GM23248 (cell line): ENCODE measurements around the gene CCDC141. TPM values are rescaled to one million over a fixed set of nuclear protein-coding genes. Genes with fewer than 3 reads are reported as not detected.

Source experiments
- DNase-seq: peaks from one replicate; pipeline ENCODE4 v3.0.0-alpha.2; 2015
- H2AFZ ChIP-seq: fragments of 200-600 bp; sonication (generic); 2 replicates; pipeline ENCODE4 v1.6.1; 2016; ENCODE audit warnings: antibody characterized with exemption
- H3F3A ChIP-seq: fragments of 200-600 bp; sonication (generic); 2 replicates; pipeline ENCODE4 v1.6.1; 2016; ENCODE audit warnings: mild to moderate bottlenecking, antibody characterized with exemption, mixed run types; ENCODE audit not compliant: insufficient read depth
- H3K27ac ChIP-seq: fragments of 200-600 bp; sonication (generic); 2 replicates; pipeline ENCODE4 v1.5.1; 2016; ENCODE audit warnings: mild to moderate bottlenecking
- H3K27me3 ChIP-seq: fragments of 200-600 bp; sonication (generic); replicated peaks from 2 replicates; pipeline ENCODE4 v1.6.1; 2016; ENCODE audit warnings: mild to moderate bottlenecking; ENCODE audit not compliant: insufficient read depth
- H3K36me3 ChIP-seq: fragments of 200-600 bp; sonication (generic); 2 replicates; pipeline ENCODE4 v1.6.1; 2016; ENCODE audit warnings: low read depth, mild to moderate bottlenecking
- H3K4me1 ChIP-seq: fragments of 200-600 bp; sonication (generic); 2 replicates; pipeline ENCODE4 v1.6.1; 2016; ENCODE audit warnings: mild to moderate bottlenecking; ENCODE audit not compliant: insufficient read depth
- H3K4me2 ChIP-seq: fragments of 200-600 bp; sonication (generic); one replicate; pipeline ENCODE4 v1.6.1; 2016; ENCODE audit warnings: mild to moderate bottlenecking; ENCODE audit not compliant: unreplicated experiment
- H3K4me3 ChIP-seq: fragments of 200-600 bp; sonication (generic); 2 replicates; pipeline ENCODE4 v1.5.1; 2016; ENCODE audit warnings: mild to moderate bottlenecking
- H3K79me2 ChIP-seq: fragments of 200-600 bp; sonication (generic); 2 replicates; pipeline ENCODE4 v1.6.1; 2016; ENCODE audit warnings: mild to moderate bottlenecking; ENCODE audit not compliant: insufficient read depth
- H3K9ac ChIP-seq: fragments of 200-600 bp; sonication (generic); 2 replicates; pipeline ENCODE4 v1.6.1; 2016; ENCODE audit warnings: mild to moderate bottlenecking
- H3K9me2 ChIP-seq: fragments of 200-600 bp; sonication (generic); 2 replicates; pipeline ENCODE4 v1.6.1; 2016; ENCODE audit warnings: mixed run types, mild to moderate bottlenecking, moderate library complexity; ENCODE audit not compliant: insufficient read depth
- H3K9me3 ChIP-seq: fragments of 200-600 bp; sonication (generic); one replicate; pipeline ENCODE4 v1.6.1; 2017; ENCODE audit warnings: low read depth
- H4K20me1 ChIP-seq: fragments of 200-600 bp; sonication (generic); 2 replicates; pipeline ENCODE4 v1.6.0; 2016; ENCODE audit not compliant: insufficient read depth
- EZH2 ChIP-seq: fragments of 200-600 bp; sonication (generic); IDR thresholded peaks from 2 replicates; pipeline ENCODE4 v1.6.1; 2018; ENCODE audit warnings: antibody characterized with exemption, mild to moderate bottlenecking; ENCODE audit not compliant: insufficient read depth, poor library complexity, severe bottlenecking
- EZH2phosphoT487 ChIP-seq: fragments of 200-600 bp; sonication (generic); IDR thresholded peaks from 2 replicates; pipeline ENCODE4 v1.6.1; 2018; ENCODE audit warnings: antibody characterized with exemption, moderate library complexity, mild to moderate bottlenecking, low read depth; ENCODE audit not compliant: insufficient read depth
- WGBS, 2 experiments: methylation state at CpG; one replicate each; pipeline ENCODE4 v1.1.6; 2015 to 2017; ENCODE audit warnings: low lambda C conversion rate in 2 of 2, low coverage in 1 of 2; ENCODE audit errors: missing lambda C conversion rate in 2 of 2; 5-methylcytosine and 5-hydroxymethylcytosine counted together
- in situ Hi-C: fragments of 300-500 bp; cut with MboI; formaldehyde crosslinking; loops from 2 replicates; pipeline ENCODE4 v1.15.0; 2020
- polyA plus RNA-seq: library from polyadenylated mRNA; unstranded; fragments of >200 nt; fragmentation: Nextera tagmentation; extraction: Ambion mirVana; gene quantifications from 2 replicates; pipeline ENCODE4 v1.2.1, GENCODE V29; 2016
- total RNA-seq: library from RNA; depleted of rRNA; stranded (reverse); fragments of >200 nt; shearing (Covaris generic); gene quantifications from 2 replicates; pipeline ENCODE4 v1.2.3, GENCODE V29; 2014

The CCDC141 gene
- total and polyA plus RNA-seq, 2 experiments from 2014 or later, result not detected

DNA sequence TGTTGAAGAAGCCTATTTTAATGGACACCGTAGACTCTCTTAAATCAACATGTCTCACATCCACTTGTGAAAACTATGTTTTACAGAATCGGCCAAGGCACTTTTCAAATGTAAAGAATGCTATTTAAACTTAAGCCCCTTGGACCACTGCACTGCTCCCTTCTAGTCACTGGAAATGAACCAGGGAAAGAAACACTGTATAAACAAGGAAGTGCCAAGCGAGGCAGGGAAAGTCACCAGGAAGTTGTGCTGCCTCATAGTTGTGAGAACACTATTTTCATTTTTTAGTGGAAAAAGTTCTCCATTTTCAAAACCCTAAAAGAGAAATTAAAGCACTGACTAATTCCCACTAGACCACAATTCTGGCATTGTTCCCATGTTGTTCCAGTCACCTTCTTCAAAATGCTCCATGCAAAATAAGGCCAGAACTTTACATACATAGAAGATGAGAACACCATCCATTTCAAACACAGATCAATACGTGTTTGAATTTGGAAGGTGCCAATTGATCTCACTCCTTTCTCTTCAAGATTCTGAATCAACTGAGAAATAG, 13.5 kb downstream of the CCDC141 start:
- H3K9me2 ChIP-seq, result peaks cover 3% of the 10 kb centered on the region; the same call in 1 of the 2 replicates
- no peaks in the 10 kb centered on the region for H3K4me1 ChIP-seq

GRCh38 chr2:179031731-179032408, 18.1 kb downstream of the CCDC141 start:
- in situ Hi-C loops, result no loop called here
- Histone ChIP-seq H3K27me3 (no peaks in the 10 kb centered on the region), H3K4me2 (peak overlapping the region; percentile 23), H3K9me3 (no peaks in the 10 kb centered on the region), H3K36me3 (no peaks in the 10 kb centered on the region), H3K9me2 (peaks cover 3% of the 10 kb centered on the region; the same call in 1 of the 2 replicates), H3K9ac (no peak overlapping the region), H3K27ac (no peak overlapping the region), H2AFZ (0 out of 2 replicates have a peak overlapping the region, but pooled peaks have one; percentile 26), H3F3A (no peaks in the 10 kb centered on the region), H3K4me1 (no peaks in the 10 kb centered on the region), H3K4me3 (no peak overlapping the region), H4K20me1 (no peaks in the 10 kb centered on the region), H3K79me2 (no peaks in the 10 kb centered on the region)
- 7% methylated on average over 2 of the region's 2 CpGs for WGBS, 2 experiments
- TF ChIP-seq EZH2, result no peak
- no peak for TF ChIP-seq EZH2phosphoT487
- DNase-seq, result peak; percentile 59

More for the DNA sequence above, 13.5 kb downstream of the CCDC141 start:
- H3K4me3 ChIP-seq, result no peak overlapping the region
- no peaks in the 10 kb centered on the region for H3K36me3 ChIP-seq
- no peak for DNase-seq
- H3F3A ChIP-seq, result no peaks in the 10 kb centered on the region
- TF ChIP-seq EZH2, result no peak
- no peak for TF ChIP-seq EZH2phosphoT487
- H3K79me2 ChIP-seq, result no peaks in the 10 kb centered on the region
- H3K9ac ChIP-seq, result no peak overlapping the region
- WGBS, 2 experiments, result 56 to 57% methylated on average over 4 of the region's 4 CpGs
- peaks cover 3% of the 10 kb centered on the region for H3K9me3 ChIP-seq
- H2AFZ ChIP-seq, result no peak overlapping the region
- no peaks in the 10 kb centered on the region for H3K27me3 ChIP-seq
- H3K4me2 ChIP-seq, result no peak overlapping the region
- H4K20me1 ChIP-seq, result no peaks in the 10 kb centered on the region
- in situ Hi-C loops, result no loop called here
- H3K27ac ChIP-seq, result no peak overlapping the region

GRCh38 chr2:179024445-179024844, 25.5 kb downstream of the CCDC141 start:
- TF ChIP-seq EZH2phosphoT487 (no peak), EZH2 (no peak)
- H3K27ac ChIP-seq, result no peak overlapping the region
- H3F3A ChIP-seq, result no peaks in the 10 kb centered on the region
- H3K4me3 ChIP-seq, result no peak overlapping the region
- H3K36me3 ChIP-seq, result no peaks in the 10 kb centered on the region
- H4K20me1 ChIP-seq, result no peaks in the 10 kb centered on the region
- no peak overlapping the region for H2AFZ ChIP-seq
- WGBS, 2 experiments, result 60 to 64% methylated on average over 2 of the region's 2 CpGs
- DNase-seq, result no peak
- H3K9me2 ChIP-seq, result no peaks in the 10 kb centered on the region
- no peaks in the 10 kb centered on the region for H3K4me1 ChIP-seq
- no peak overlapping the region for H3K4me2 ChIP-seq
- no peaks in the 10 kb centered on the region for H3K79me2 ChIP-seq
- H3K9ac ChIP-seq, result no peak overlapping the region
- no peaks in the 10 kb centered on the region for H3K9me3 ChIP-seq
- in situ Hi-C loops, result no loop called here
- H3K27me3 ChIP-seq, result no peaks in the 10 kb centered on the region

GRCh38 chr2:179022685-179023084, 27.3 kb downstream of the CCDC141 start:
- Histone ChIP-seq H3K4me1 (no peaks in the 10 kb centered on the region), H3K9me2 (no peaks in the 10 kb centered on the region), H3K4me3 (no peak overlapping the region), H2AFZ (no peak overlapping the region), H3K9ac (no peak overlapping the region), H3K79me2 (no peaks in the 10 kb centered on the region), H3K9me3 (no peaks in the 10 kb centered on the region), H3K4me2 (no peak overlapping the region), H3F3A (no peaks in the 10 kb centered on the region), H3K27ac (no peak overlapping the region), H4K20me1 (no peaks in the 10 kb centered on the region), H3K27me3 (no peaks in the 10 kb centered on the region), H3K36me3 (no peaks in the 10 kb centered on the region)
- TF ChIP-seq EZH2, result no peak
- TF ChIP-seq EZH2phosphoT487, result no peak
- in situ Hi-C loops, result no loop called here
- WGBS, 2 experiments, result 53 to 66% methylated on average over 5 of the region's 5 CpGs
- DNase-seq, result no peak
